Osteoblast (primary cell): Measurements from ENCODE around the gene BHLHE40. TPM values are rescaled to one million over a fixed set of nuclear protein-coding genes. Genes with fewer than 3 reads are reported as not detected.

Source experiments
- DNase-seq: peaks from one replicate; pipeline ENCODE4 v3.0.0; 2011; ENCODE audit warnings: low spot score, mixed read lengths; ENCODE audit not compliant: insufficient read length; ENCODE audit errors: missing footprints
- H2AFZ ChIP-seq: 2 replicates; pipeline ENCODE4 v1.6.0; 2011; ENCODE audit warnings: mild to moderate bottlenecking, low read length
- H3K27ac ChIP-seq: 2 replicates; pipeline ENCODE4 v1.5.1; 2011; ENCODE audit warnings: mild to moderate bottlenecking, low read depth, low read length, moderate library complexity
- H3K27me3 ChIP-seq: 2 replicates; pipeline ENCODE4 v1.6.0; 2012; ENCODE audit warnings: mild to moderate bottlenecking, control low read depth, inconsistent platforms, low read length, moderate library complexity; ENCODE audit not compliant: insufficient read depth
- H3K36me3 ChIP-seq: 2 replicates; pipeline ENCODE4 v1.5.1; 2011; ENCODE audit warnings: mild to moderate bottlenecking, low read length, control low read depth, moderate library complexity; ENCODE audit not compliant: insufficient read depth
- H3K4me1 ChIP-seq: 2 replicates; pipeline ENCODE4 v1.5.1; 2011; ENCODE audit warnings: mild to moderate bottlenecking, low read length, control low read depth, moderate library complexity; ENCODE audit not compliant: insufficient read depth
- H3K4me2 ChIP-seq: 2 replicates; pipeline ENCODE4 v1.6.0; 2011; ENCODE audit warnings: mild to moderate bottlenecking, low read length; ENCODE audit not compliant: insufficient read depth
- H3K4me3 ChIP-seq: fragments of 200-600 bp; sonication (generic); 3 replicates; pipeline ENCODE4 v1.5.1; 2012; ENCODE audit warnings: mild to moderate bottlenecking, low read length, inconsistent platforms; ENCODE audit not compliant: insufficient read depth
- H3K79me2 ChIP-seq: 2 replicates; pipeline ENCODE4 v1.6.0; 2012; ENCODE audit warnings: mild to moderate bottlenecking, low read length, control low read depth, inconsistent platforms; ENCODE audit not compliant: insufficient read depth
- H3K9me3 ChIP-seq: 2 replicates; pipeline ENCODE4 v1.5.1; 2011; ENCODE audit warnings: low read depth, low read length, control low read depth
- H4K20me1 ChIP-seq: 2 replicates; pipeline ENCODE4 v1.6.0; 2012; ENCODE audit warnings: mild to moderate bottlenecking, low read length, control low read depth; ENCODE audit not compliant: insufficient read depth
- total RNA-seq: library from RNA; depleted of rRNA; stranded (reverse); fragments of >200 nt; gene quantifications from 2 replicates; pipeline ENCODE4 v1.2.3, GENCODE V29; 2012
- TF ChIP-seq, protein P1 (sequence below): IDR thresholded peaks from 2 replicates; pipeline ENCODE4 v1.5.1; 2011; ENCODE audit warnings: mild to moderate bottlenecking, low read depth, low read length, moderate library complexity; ENCODE audit errors: extremely low read depth

The BHLHE40 gene
- total RNA-seq, 1 donor, result 70.2 TPM

DNA sequence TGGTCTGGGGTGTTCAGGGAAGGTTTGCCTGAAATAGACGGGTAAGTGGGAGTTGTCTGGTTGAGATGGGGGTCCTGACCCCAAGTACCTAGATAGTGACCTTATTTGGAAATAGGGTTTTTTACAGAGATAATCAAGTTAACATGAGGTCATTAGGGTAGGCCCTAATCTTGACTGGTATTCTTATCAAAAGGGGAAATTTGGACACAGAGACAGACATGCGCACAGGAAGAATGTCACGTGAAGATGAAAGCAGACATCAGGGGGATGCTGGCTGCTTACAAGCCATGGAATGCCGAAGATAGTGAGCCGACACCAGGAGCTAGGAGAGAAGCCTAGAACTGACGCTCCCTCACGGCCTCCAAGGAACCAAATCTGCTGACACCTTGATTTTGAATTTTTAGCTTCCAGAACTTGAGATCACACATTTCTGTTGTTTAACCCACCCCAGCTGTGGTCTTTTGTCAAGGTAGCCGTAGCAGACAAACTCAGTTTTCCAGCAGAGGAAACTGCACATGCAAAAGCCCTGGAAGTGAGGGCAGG is 17.1 kb downstream of the BHLHE40 start:
- Histone ChIP-seq H3K4me3 (no peak overlapping the region), H3K36me3 (no peaks in the 10 kb centered on the region), H3K27ac (peak overlapping the region; percentile 100), H4K20me1 (no peaks in the 10 kb centered on the region), H3K27me3 (no peaks in the 10 kb centered on the region), H2AFZ (no peak overlapping the region), H3K4me2 (no peak overlapping the region), H3K79me2 (no peaks in the 10 kb centered on the region), H3K4me1 (peaks cover 29% of the 10 kb centered on the region), H3K9me3 (no peaks in the 10 kb centered on the region)
- no peak for DNase-seq
- TF ChIP-seq, protein P1, sequence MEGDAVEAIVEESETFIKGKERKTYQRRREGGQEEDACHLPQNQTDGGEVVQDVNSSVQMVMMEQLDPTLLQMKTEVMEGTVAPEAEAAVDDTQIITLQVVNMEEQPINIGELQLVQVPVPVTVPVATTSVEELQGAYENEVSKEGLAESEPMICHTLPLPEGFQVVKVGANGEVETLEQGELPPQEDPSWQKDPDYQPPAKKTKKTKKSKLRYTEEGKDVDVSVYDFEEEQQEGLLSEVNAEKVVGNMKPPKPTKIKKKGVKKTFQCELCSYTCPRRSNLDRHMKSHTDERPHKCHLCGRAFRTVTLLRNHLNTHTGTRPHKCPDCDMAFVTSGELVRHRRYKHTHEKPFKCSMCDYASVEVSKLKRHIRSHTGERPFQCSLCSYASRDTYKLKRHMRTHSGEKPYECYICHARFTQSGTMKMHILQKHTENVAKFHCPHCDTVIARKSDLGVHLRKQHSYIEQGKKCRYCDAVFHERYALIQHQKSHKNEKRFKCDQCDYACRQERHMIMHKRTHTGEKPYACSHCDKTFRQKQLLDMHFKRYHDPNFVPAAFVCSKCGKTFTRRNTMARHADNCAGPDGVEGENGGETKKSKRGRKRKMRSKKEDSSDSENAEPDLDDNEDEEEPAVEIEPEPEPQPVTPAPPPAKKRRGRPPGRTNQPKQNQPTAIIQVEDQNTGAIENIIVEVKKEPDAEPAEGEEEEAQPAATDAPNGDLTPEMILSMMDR, result no peak

GRCh38 chr3:4996771-4997291 is 17.6 kb downstream of the BHLHE40 start:
- H3K4me2 ChIP-seq, result no peak overlapping the region
- peaks cover 29% of the 10 kb centered on the region for H3K4me1 ChIP-seq
- no peaks in the 10 kb centered on the region for H3K79me2 ChIP-seq
- H4K20me1 ChIP-seq, result no peaks in the 10 kb centered on the region
- H3K4me3 ChIP-seq, result no peak overlapping the region
- no peaks in the 10 kb centered on the region for H3K36me3 ChIP-seq
- peak overlapping the region; percentile 7 for H3K27ac ChIP-seq
- no peaks in the 10 kb centered on the region for H3K27me3 ChIP-seq
- no peaks in the 10 kb centered on the region for H3K9me3 ChIP-seq
- TF ChIP-seq, protein P1, result no peak
- DNase-seq, result no peak
- H2AFZ ChIP-seq, result no peak overlapping the region

- no peaks in the 10 kb centered on the region for H3K9me3 ChIP-seq
- H3K4me3 ChIP-seq, result no peak overlapping the region
- H4K20me1 ChIP-seq, result no peaks in the 10 kb centered on the region
- DNase-seq, result no peak
- H3K27me3 ChIP-seq, result no peaks in the 10 kb centered on the region
- H3K79me2 ChIP-seq, result no peaks in the 10 kb centered on the region
- H3K4me1 ChIP-seq, result peaks cover 29% of the 10 kb centered on the region
- H3K4me2 ChIP-seq, result no peak overlapping the region
- H3K36me3 ChIP-seq, result no peaks in the 10 kb centered on the region
- no peak overlapping the region for H2AFZ ChIP-seq
- TF ChIP-seq, protein P1, result no peak
- no peak overlapping the region for H3K27ac ChIP-seq
These were observed 18.7 kb downstream of the BHLHE40 start for GRCh38 chr3:4997946-4998345.

DNA sequence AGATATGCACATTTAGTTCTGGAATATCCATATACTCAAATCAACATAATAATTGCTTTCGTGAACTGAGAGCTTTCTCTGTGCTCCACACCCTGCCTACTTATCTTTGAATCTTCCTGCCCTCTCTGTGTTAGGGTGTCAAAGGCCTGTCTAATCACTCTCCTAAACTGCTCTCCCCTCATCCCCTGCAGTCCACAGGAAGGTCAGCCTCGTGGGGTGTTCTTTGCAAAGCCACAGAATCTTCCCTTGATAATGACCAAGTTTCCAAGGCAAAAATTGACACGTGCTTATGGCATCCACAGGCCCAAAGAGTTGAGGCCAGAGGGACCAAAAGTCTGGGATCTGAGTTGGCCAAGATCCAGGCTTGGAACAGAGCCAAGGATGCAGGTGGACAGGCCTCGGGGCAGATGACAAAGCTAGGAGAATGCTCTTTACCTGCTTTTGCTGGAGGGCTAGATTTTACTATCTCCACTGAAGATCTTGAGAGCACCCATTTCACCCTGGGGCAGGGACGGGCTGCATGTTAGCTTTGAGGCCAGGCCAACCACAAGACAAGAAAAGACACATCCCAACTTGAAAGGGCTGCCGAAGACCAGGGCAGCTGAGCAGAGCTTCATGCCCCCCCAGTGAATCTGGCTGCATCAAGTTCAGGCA is 20.4 kb downstream of the BHLHE40 start:
- Histone ChIP-seq H3K4me2 (no peak overlapping the region), H3K79me2 (no peaks in the 10 kb centered on the region), H3K27me3 (no peaks in the 10 kb centered on the region), H2AFZ (no peak overlapping the region), H3K4me1 (peaks cover 15% of the 10 kb centered on the region), H3K36me3 (no peaks in the 10 kb centered on the region), H4K20me1 (no peaks in the 10 kb centered on the region), H3K9me3 (no peaks in the 10 kb centered on the region), H3K4me3 (no peak overlapping the region), H3K27ac (no peak overlapping the region)
- TF ChIP-seq, protein P1, result no peak
- DNase-seq, result no peak
